ENCODE measurements around the gene DCLK2. TPM values are rescaled to one million over a fixed set of nuclear protein-coding genes. Genes with fewer than 3 reads are reported as not detected.

Gene DCLK2
- total and polyA plus RNA-seq, 2 of the 4 experiments (the other 2 are of a cell fraction): 11.3 to 15.5 TPM

- Histone ChIP-seq H3K27ac (ENCODE audit: insufficient read depth, low read length) (no peak overlapping the region), H3K14ac (replicated peaks; ENCODE audit: low read depth, low read length) (no peak overlapping the region), H3K4me2 (ENCODE audit: low read depth, low read length) (no peak overlapping the region), H3K9me3 (ENCODE audit: control insufficient read depth, insufficient read depth, low read length) (no peaks in the 10 kb centered on the region), H4K8ac (ENCODE audit: low read depth in 2 of 2, low read length in 2 of 2) (peak overlapping the region; percentile 39 to 41; a peak in 1 of 4 replicates), H3K23ac (ENCODE audit: low read depth, low read length) (no peak overlapping the region), H3K27me3 (ENCODE audit: control insufficient read depth, insufficient read depth, low read length) (no peaks in the 10 kb centered on the region), H3K18ac (ENCODE audit: low read depth, low read length) (no peak overlapping the region), H2BK15ac (ENCODE audit: low read depth, low read length) (no peak overlapping the region), H2AFZ (replicated peaks; ENCODE audit: low read length, poor library complexity) (no peak overlapping the region), H3K4ac (ENCODE audit: low read depth, low read length) (peak overlapping the region; percentile 19; the same call in 1 of the 2 replicates), H2BK5ac (ENCODE audit: low read depth, low read length, poor library complexity, severe bottlenecking) (no peak overlapping the region), H3K36me3 (ENCODE audit: control insufficient read depth, insufficient read depth, low read length) (no peaks in the 10 kb centered on the region), H2AK9ac (replicated peaks; ENCODE audit: low read depth, low read length, poor library complexity) (no peak overlapping the region), H4K91ac (ENCODE audit: insufficient read depth, low read depth, low read length) (no peak overlapping the region; the same call in 1 of the 2 replicates), H3K56ac (ENCODE audit: extremely low read depth, insufficient read depth, low read length) (no peak overlapping the region), H4K20me1 (ENCODE audit: insufficient read depth, low read length) (no peaks in the 10 kb centered on the region), H4K5ac (ENCODE audit: low read depth, low read length) (no peak overlapping the region), H3K9me1 (ENCODE audit: insufficient read depth, low read length) (peaks cover 4% of the 10 kb centered on the region; the same call in 1 of the 2 replicates), H3K4me1 (ENCODE audit: control insufficient read depth, insufficient read depth, low read length) (peaks cover 7% of the 10 kb centered on the region), H3K9ac (ENCODE audit: low read depth, low read length) (no peak overlapping the region), H3K4me3 (ENCODE audit: insufficient read depth, low read depth, low read length) (no peak overlapping the region), H2BK20ac (ENCODE audit: low read depth, low read length) (no peak overlapping the region; the same call in 1 of the 2 replicates), H3K79me1 (ENCODE audit: low read depth in 1 of 2, low read length in 2 of 2) (peaks cover 14 to 17% of the 10 kb centered on the region in 2 experiments; a peak in 3 of 4 replicates), H2BK120ac (ENCODE audit: low read depth, low read length) (0 out of 2 replicates have a peak overlapping the region, but pooled peaks have one; percentile 11), H2AK5ac (ENCODE audit: low read depth, low read length) (peak overlapping the region; percentile 44; the same call in 1 of the 2 replicates)
- ChIA-PET POLR2A (ENCODE audit: unreplicated experiment) (no interaction called here), CTCF (interaction anchor here (0.6 to 2.7 kb wide), 10 partner anchors 10 to 217 kb away, joined by 3 to 19 read pairs (median 4); no protein-coding TSS in a partner anchor)
- dilution Hi-C loops (cut with HindIII; ENCODE audit: low sequenced_read_pairs, unreplicated experiment): no loop called here
- ATAC-seq (ENCODE audit: low read depth) (peak; percentile 77), DNase-seq (peak; percentile 71)
- WGBS, 2 experiments (ENCODE audit: extremely low coverage in 2 of 2, insufficient read length in 1 of 2): no CpG with 5 or more reads among the region's 6 CpGs
- intact Hi-C loops (cut with micrococcal nuclease): loop anchor here (1.0 kb wide), 2 partner anchors 199 to 210 kb away; no protein-coding TSS in a partner anchor
- no TSS peak for BruUV-seq (replicated peaks)
- in situ Hi-C loops (cut with MboI; ENCODE audit: low sequenced_read_pairs): no loop called here
- TF ChIP-seq RCOR1 (IDR thresholded peaks at IDR 0.05; ENCODE audit: insufficient replicate concordance, low read length): no peak
- TF ChIP-seq SMC3 (IDR thresholded peaks at IDR 0.05; ENCODE audit: low read depth, low read length): peak; percentile 83
- TF ChIP-seq MAFK (IDR thresholded peaks at IDR 0.05; ENCODE audit: low read depth, low read length): no peak
- no peak for TF ChIP-seq POLR2A (IDR thresholded peaks at IDR 0.05; ENCODE audit: low read depth, low read length)
- TF ChIP-seq RAD21 (IDR thresholded peaks at IDR 0.05; ENCODE audit: low read length): peak; percentile 73
- no peak for TF ChIP-seq CHD1 (IDR thresholded peaks at IDR 0.05; ENCODE audit: low read depth, low read length)
- no peak for TF ChIP-seq MXI1 (IDR thresholded peaks at IDR 0.05; ENCODE audit: borderline replicate concordance, low read depth, low read length)
- TF ChIP-seq CEBPB (IDR thresholded peaks at IDR 0.05; ENCODE audit: low read depth, low read length): no peak
- no peak for TF ChIP-seq NFE2L2 (IDR thresholded peaks at IDR 0.05; ENCODE audit: low read depth, low read length)
- no peak for TF ChIP-seq USF2 (IDR thresholded peaks at IDR 0.05; ENCODE audit: low read depth, low read length)
- TF ChIP-seq CTCF (conservative IDR thresholded peaks at IDR 0.05; ENCODE audit: low read depth, low read length): peak; percentile 64
- TF ChIP-seq FOS (IDR thresholded peaks at IDR 0.05; ENCODE audit: low read depth, low read length): no peak
- no peak for TF ChIP-seq MAZ (IDR thresholded peaks at IDR 0.05; ENCODE audit: borderline replicate concordance, low read depth, low read length)
- TF ChIP-seq RFX5 (IDR thresholded peaks at IDR 0.05; ENCODE audit: low read depth, low read length): no peak
- no peak for TF ChIP-seq BHLHE40 (IDR thresholded peaks at IDR 0.05; ENCODE audit: low read depth, low read length)
Measured at GRCh38 chr4:150209140-150209829, 131.0 kb downstream of the DCLK2 start.

All from IMR-90 (cell line).